ENCODE measurements around the gene CNP. TPM values are rescaled to one million over a fixed set of nuclear protein-coding genes. Genes with fewer than 3 reads are reported as not detected.

CNP gene
- total and polyA plus RNA-seq, 2 donors (not counting 1 experiment from before 2014, with no cell fraction given), result 19.0 to 45.2 TPM

DNA sequence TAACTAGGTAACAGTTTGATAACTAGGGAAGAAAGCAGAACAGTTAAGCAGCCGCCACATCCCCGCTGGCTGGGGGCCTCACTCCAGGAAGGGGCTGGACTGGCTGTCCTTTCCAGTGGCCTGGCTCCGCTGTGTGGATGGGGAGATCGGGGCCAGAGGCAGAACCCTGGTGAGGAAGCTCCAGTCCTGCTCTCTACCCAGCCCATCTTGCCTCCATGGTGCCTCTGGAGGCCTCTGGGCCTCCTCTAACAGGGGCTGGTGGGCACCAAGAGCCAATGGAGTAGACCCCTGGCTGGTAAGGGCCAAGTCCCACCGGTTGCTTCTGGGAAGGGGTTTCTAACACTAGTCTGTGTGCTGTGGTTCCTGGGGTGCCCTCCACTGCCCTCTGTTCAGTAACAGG lies 8.1 kb downstream of the CNP start:
- H3K27ac Mint-ChIP-seq, result peak overlapping the region; percentile 37
- WGBS (ENCODE audit: insufficient coverage), result 100% methylated on average over 4 of the region's 5 CpGs
- Histone ChIP-seq H3K27ac (ENCODE audit: low read length in 2 of 2) (no peak overlapping the region), H4K20me1 (ENCODE audit: control insufficient read depth, insufficient read depth, low read length, poor library complexity, severe bottlenecking) (peaks cover 33% of the 10 kb centered on the region), H3K4me3 (ENCODE audit: control extremely low read depth in 1 of 5, extremely low read depth in 1 of 5, insufficient read depth in 1 of 5, low read depth in 2 of 5, low read length in 4 of 5) (no peak overlapping the region), H3K4me1 (ENCODE audit: control insufficient read depth in 2 of 2, insufficient read depth in 2 of 2, low read length in 2 of 2) (peaks cover 11 to 39% of the 10 kb centered on the region in 2 donors), H3K79me2 (ENCODE audit: control insufficient read depth, insufficient read depth, low read length) (peaks cover 16% of the 10 kb centered on the region), H3K36me3 (replicated peaks in 1 of 2; ENCODE audit: control extremely low read depth in 1 of 2, control insufficient read depth in 1 of 2, extremely low read depth in 1 of 2, insufficient read depth in 2 of 2, low read length in 1 of 2) (peaks cover 5 to 68% of the 10 kb centered on the region in 2 experiments), H3K27me3 (replicated peaks in 1 of 4; ENCODE audit: control extremely low read depth in 1 of 4, control insufficient read depth in 3 of 4, insufficient read depth in 4 of 4, low read length in 3 of 4) (no peaks in the 10 kb centered on the region), H2AFZ (ENCODE audit: insufficient read depth, low read depth, low read length, poor library complexity, severe bottlenecking) (no peak overlapping the region), H3K4me2 (replicated peaks; ENCODE audit: low read depth, low read length, poor library complexity, severe bottlenecking) (no peak overlapping the region), H3K9ac (ENCODE audit: low read length) (no peak overlapping the region), H3K9me3 (ENCODE audit: control extremely low read depth in 1 of 3, control insufficient read depth in 2 of 3, insufficient read depth in 1 of 3, low read length in 2 of 3) (peaks cover 0 to 3% (median 0%) of the 10 kb centered on the region in 3 donors)
- peaks cover 37% of the 10 kb centered on the region for H3K4me1 Mint-ChIP-seq
- H3K27me3 Mint-ChIP-seq, result no peaks in the 10 kb centered on the region
- no peak for TF ChIP-seq EZH2 (IDR thresholded peaks at IDR 0.05; ENCODE audit: borderline replicate concordance, insufficient read depth, low read depth, low read length, poor library complexity, severe bottlenecking)
- TF ChIP-seq, protein P1, sequence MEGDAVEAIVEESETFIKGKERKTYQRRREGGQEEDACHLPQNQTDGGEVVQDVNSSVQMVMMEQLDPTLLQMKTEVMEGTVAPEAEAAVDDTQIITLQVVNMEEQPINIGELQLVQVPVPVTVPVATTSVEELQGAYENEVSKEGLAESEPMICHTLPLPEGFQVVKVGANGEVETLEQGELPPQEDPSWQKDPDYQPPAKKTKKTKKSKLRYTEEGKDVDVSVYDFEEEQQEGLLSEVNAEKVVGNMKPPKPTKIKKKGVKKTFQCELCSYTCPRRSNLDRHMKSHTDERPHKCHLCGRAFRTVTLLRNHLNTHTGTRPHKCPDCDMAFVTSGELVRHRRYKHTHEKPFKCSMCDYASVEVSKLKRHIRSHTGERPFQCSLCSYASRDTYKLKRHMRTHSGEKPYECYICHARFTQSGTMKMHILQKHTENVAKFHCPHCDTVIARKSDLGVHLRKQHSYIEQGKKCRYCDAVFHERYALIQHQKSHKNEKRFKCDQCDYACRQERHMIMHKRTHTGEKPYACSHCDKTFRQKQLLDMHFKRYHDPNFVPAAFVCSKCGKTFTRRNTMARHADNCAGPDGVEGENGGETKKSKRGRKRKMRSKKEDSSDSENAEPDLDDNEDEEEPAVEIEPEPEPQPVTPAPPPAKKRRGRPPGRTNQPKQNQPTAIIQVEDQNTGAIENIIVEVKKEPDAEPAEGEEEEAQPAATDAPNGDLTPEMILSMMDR (IDR thresholded peaks at IDR 0.05), result no peak
- ChIA-PET POLR2A (no interaction called here), CTCF (interaction anchor here (0.6 to 3.2 kb wide), 5 partner anchors 11 to 264 kb away, joined by 3 to 17 read pairs (median 7); partner anchors contain the start of gene DNAJC7)
- no peak for DNase-seq
- no peaks in the 10 kb centered on the region for H3K9me3 Mint-ChIP-seq (ENCODE audit: insufficient read depth)
- intact Hi-C loops (cut with micrococcal nuclease), result no loop called here
- ATAC-seq (ENCODE audit: low read depth), result no peak
- no peak overlapping the region for H3K4me3 Mint-ChIP-seq
